ENCODE results near the gene PRICKLE4. TPM values are rescaled to one million over a fixed set of nuclear protein-coding genes. Genes with fewer than 3 reads are reported as not detected.

Gene PRICKLE4
- total RNA-seq, 1 experiment from 2014 or later: not detected

GRCh38 chr6:41791984-41792383 lies 11.4 kb downstream of the PRICKLE4 start:
- Histone ChIP-seq H3K27ac (ENCODE audit: low read depth, low read length, poor library complexity, severe bottlenecking) (no peak overlapping the region), H3K27me3 (replicated peaks; ENCODE audit: insufficient read depth, low read depth, low read length, poor library complexity) (no peaks in the 10 kb centered on the region), H3K9me3 (ENCODE audit: low read depth, low read length, poor library complexity, severe bottlenecking) (no peaks in the 10 kb centered on the region), H3K36me3 (ENCODE audit: insufficient read depth, low read length, poor library complexity, severe bottlenecking) (peaks cover 36% of the 10 kb centered on the region), H3K4me1 (ENCODE audit: insufficient read depth, low read length, poor library complexity, severe bottlenecking) (no peaks in the 10 kb centered on the region), H3K4me3 (ENCODE audit: low read depth, low read length, poor library complexity, severe bottlenecking) (no peak overlapping the region)
- no TSS peak for BruUV-seq (replicated peaks)
- intact Hi-C loops (cut with micrococcal nuclease; ENCODE audit: unreplicated experiment): no loop called here
- DNase-seq (ENCODE audit: low spot score): no peak
- POLR2A ChIA-PET (ENCODE audit: low non-redundant PET): interaction anchor here (0.6 kb wide), 1 partner anchor 85 kb away, joined by 3 read pairs; no protein-coding TSS in a partner anchor
- TF ChIP-seq CTCF (conservative IDR thresholded peaks at IDR 0.05; ENCODE audit: low read depth, low read length) (no peak), EZH2 (IDR thresholded peaks at IDR 0.05; ENCODE audit: borderline replicate concordance, low read depth, low read length, poor library complexity, severe bottlenecking) (no peak)
- CTCF ChIA-PET: no interaction called here

GRCh38 chr6:41796474-41796873 lies 15.9 kb downstream of the PRICKLE4 start:
- ChIA-PET POLR2A (ENCODE audit: low non-redundant PET) (no interaction called here), CTCF (interaction anchor here (0.9 kb wide), 1 partner anchor 9 kb away, joined by 7 read pairs; the partner anchor contains the start of gene TOMM6)
- TF ChIP-seq CTCF (conservative IDR thresholded peaks at IDR 0.05; ENCODE audit: low read depth, low read length): no peak
- TF ChIP-seq EZH2 (IDR thresholded peaks at IDR 0.05; ENCODE audit: borderline replicate concordance, low read depth, low read length, poor library complexity, severe bottlenecking): no peak
- Histone ChIP-seq H3K27ac (ENCODE audit: low read depth, low read length, poor library complexity, severe bottlenecking) (no peak overlapping the region), H3K9me3 (ENCODE audit: low read depth, low read length, poor library complexity, severe bottlenecking) (no peaks in the 10 kb centered on the region), H3K27me3 (replicated peaks; ENCODE audit: insufficient read depth, low read depth, low read length, poor library complexity) (no peaks in the 10 kb centered on the region), H3K4me3 (ENCODE audit: low read depth, low read length, poor library complexity, severe bottlenecking) (no peak overlapping the region), H3K4me1 (ENCODE audit: insufficient read depth, low read length, poor library complexity, severe bottlenecking) (no peaks in the 10 kb centered on the region), H3K36me3 (ENCODE audit: insufficient read depth, low read length, poor library complexity, severe bottlenecking) (peaks cover 9% of the 10 kb centered on the region)
- DNase-seq (ENCODE audit: low spot score): no peak
- intact Hi-C loops (cut with micrococcal nuclease; ENCODE audit: unreplicated experiment): no loop called here
- no TSS peak for BruUV-seq (replicated peaks)

- CTCF ChIA-PET: no interaction called here
- no TSS peak for BruUV-seq (replicated peaks)
- POLR2A ChIA-PET (ENCODE audit: low non-redundant PET): no interaction called here
- no peak overlapping the region for H3K4me3 ChIP-seq (ENCODE audit: low read depth, low read length, poor library complexity, severe bottlenecking)
- no peaks in the 10 kb centered on the region for H3K36me3 ChIP-seq (ENCODE audit: insufficient read depth, low read length, poor library complexity, severe bottlenecking)
- TF ChIP-seq CTCF (conservative IDR thresholded peaks at IDR 0.05; ENCODE audit: low read depth, low read length) (no peak), EZH2 (IDR thresholded peaks at IDR 0.05; ENCODE audit: borderline replicate concordance, low read depth, low read length, poor library complexity, severe bottlenecking) (no peak)
- H3K27me3 ChIP-seq (replicated peaks; ENCODE audit: insufficient read depth, low read depth, low read length, poor library complexity): no peaks in the 10 kb centered on the region
- intact Hi-C loops (cut with micrococcal nuclease; ENCODE audit: unreplicated experiment): no loop called here
- H3K27ac ChIP-seq (ENCODE audit: low read depth, low read length, poor library complexity, severe bottlenecking): no peak overlapping the region
- no peaks in the 10 kb centered on the region for H3K4me1 ChIP-seq (ENCODE audit: insufficient read depth, low read length, poor library complexity, severe bottlenecking)
- no peaks in the 10 kb centered on the region for H3K9me3 ChIP-seq (ENCODE audit: low read depth, low read length, poor library complexity, severe bottlenecking)
- DNase-seq (ENCODE audit: low spot score): no peak
These were observed 18.4 kb downstream of the PRICKLE4 start for GRCh38 chr6:41798901-41799558.
